HepG2 (cell line): Measurements from ENCODE around the gene SSNA1. TPM values are rescaled to one million over a fixed set of nuclear protein-coding genes. Genes with fewer than 3 reads are reported as not detected.

Experiments
- ATAC-seq: fragments of 200-7000 bp; cut with Tn5 transposase; 3 replicates; pipeline ENCODE4 v1.9.1; 2020; ENCODE audit warnings: mild to moderate bottlenecking, moderate library complexity
- BruUV-seq: library from RNA; stranded (reverse); fragments of 400-500 nt; replicated peaks from 2 replicates; lab custom pipeline; 2021; lab: Mats Ljungman, UMichigan
- CTCF ChIA-PET: fragments of 300-600 bp; formaldehyde crosslinking; extraction: SDS; loops from one replicate; lab custom pipeline; 2021; ENCODE audit warnings: low total read pairs, inconsistent platforms, low intra/inter-chr PET ratio; lab: Yijun Ruan, JAX
- POLR2A ChIA-PET: fragments of 350-600 bp; sonication (Branson Sonifier 250); formaldehyde crosslinking; loops from one replicate; lab custom pipeline; 2020; ENCODE audit warnings: antibody characterized with exemption, inconsistent platforms; lab: Yijun Ruan, JAX
- DNase-seq: peaks from one replicate; pipeline ENCODE4 v3.0.0-alpha.2; 2015; ENCODE audit warnings: low spot score
- FAIRE-seq: peaks from 3 replicates; lab custom pipeline; 2011; peaks lifted over from hg19 to GRCh38; lab: Jason Lieb, UNC
- H2AFZ ChIP-seq: one replicate; pipeline ENCODE4 v1.6.1; 2011; ENCODE audit warnings: low read length, inconsistent platforms
- H3K27ac ChIP-seq: fragments of 300-600 bp; 3 replicates; pipeline ENCODE4 v1.8.0; 2011; ENCODE audit warnings: mixed run types, mild to moderate bottlenecking, mixed read lengths, low read length, inconsistent platforms; ENCODE audit not compliant: insufficient read depth; ENCODE audit errors: extremely low read length
- H3K27me3 ChIP-seq, 2 experiments: fragments of 200-600 bp in 1 of 2; 2 replicates in 1 of 2; 3 replicates in 1 of 2; pipeline versions ENCODE4 v1.6.0 to v1.8.0; 2011; ENCODE audit warnings: low read length in 2 of 2, mild to moderate bottlenecking in 2 of 2, moderate library complexity in 2 of 2, inconsistent platforms in 1 of 2; ENCODE audit not compliant: insufficient read depth in 2 of 2, control insufficient read depth in 1 of 2
- H3K36me3 ChIP-seq, 2 experiments: fragments of 200-600 bp in 1 of 2; replicated peaks in 1 of 2; 2 replicates in 1 of 2; 3 replicates in 1 of 2; pipeline versions ENCODE4 v1.5.1 to v1.8.0; 2011; ENCODE audit warnings: low read length in 2 of 2, inconsistent platforms in 1 of 2; ENCODE audit not compliant: insufficient read depth in 2 of 2, control insufficient read depth in 1 of 2
- H3K4me1 ChIP-seq: 2 replicates; pipeline ENCODE4 v1.5.1; 2012; ENCODE audit warnings: low read length, inconsistent platforms; ENCODE audit not compliant: insufficient read depth
- H3K4me2 ChIP-seq: 2 replicates; pipeline ENCODE4 v1.6.0; 2011; ENCODE audit warnings: low read depth, low read length, inconsistent platforms
- H3K4me3 ChIP-seq, 3 experiments: fragments of 200-600 bp in 1 of 3; sonication (generic), shearing (Covaris generic) in 1 of 3; replicated peaks in 1 of 3; 2 replicates each; pipeline ENCODE4 v1.5.1; 2011 to 2016; ENCODE audit warnings: low read length in 3 of 3, inconsistent platforms in 2 of 3, low read depth in 2 of 3, mild to moderate bottlenecking in 2 of 3, control low read depth in 1 of 3, mixed read lengths in 1 of 3; ENCODE audit not compliant: insufficient read depth in 1 of 3
- H3K79me2 ChIP-seq: one replicate; pipeline ENCODE4 v1.6.1; 2011; ENCODE audit warnings: low read length, inconsistent platforms; ENCODE audit not compliant: insufficient read depth
- H3K9ac ChIP-seq: 2 replicates; pipeline ENCODE4 v1.6.0; 2011; ENCODE audit warnings: mild to moderate bottlenecking, low read depth, low read length, inconsistent platforms; ENCODE audit not compliant: insufficient read depth
- H3K9me3 ChIP-seq: 2 replicates; pipeline ENCODE4 v1.5.1; 2012; ENCODE audit warnings: mild to moderate bottlenecking, low read length
- H4K20me1 ChIP-seq: 2 replicates; pipeline ENCODE4 v1.6.0; 2011; ENCODE audit warnings: inconsistent platforms, mild to moderate bottlenecking, low read length, moderate library complexity; ENCODE audit not compliant: insufficient read depth
- DPF2 ChIP-seq: sonication (generic); formaldehyde crosslinking; IDR thresholded peaks from 2 replicates; pipeline ENCODE4 v1.4.0; 2020; ENCODE audit warnings: mild to moderate bottlenecking, low read depth, missing genetic modification reagents, borderline replicate concordance
- REL ChIP-seq: sonication (generic); formaldehyde crosslinking; conservative IDR thresholded peaks from 2 replicates; pipeline ENCODE4 v1.8.0; 2022; ENCODE audit warnings: mild to moderate bottlenecking, missing genetic modification reagents, moderate library complexity
- ZBTB7B ChIP-seq: sonication (generic); formaldehyde crosslinking; IDR thresholded peaks from 2 replicates; pipeline ENCODE4 v1.4.0; 2020; ENCODE audit warnings: missing genetic modification reagents
- ZMYM4 ChIP-seq: sonication (generic); formaldehyde crosslinking; IDR thresholded peaks from 2 replicates; pipeline ENCODE4 v1.8.1; 2023; ENCODE audit warnings: mild to moderate bottlenecking, missing genetic modification reagents
- ZNF263 ChIP-seq: sonication (generic); formaldehyde crosslinking; IDR thresholded peaks from 2 replicates; pipeline ENCODE4 v1.4.0; 2020; ENCODE audit warnings: missing genetic modification reagents
- ZNF672 ChIP-seq: sonication (generic); formaldehyde crosslinking; IDR thresholded peaks from 2 replicates; pipeline ENCODE4 v1.8.1; 2022; ENCODE audit warnings: missing genetic modification reagents
- WGBS: methylation state at CpG from one replicate; pipeline ENCODE4 v1.1.6; 2017; ENCODE audit warnings: low lambda C conversion rate; 5-methylcytosine and 5-hydroxymethylcytosine counted together
- in situ Hi-C: cut with HindIII; loops from 2 replicates; pipeline ENCODE4 v1.10.0; 2017; ENCODE audit warnings: low pct_unique_long_range_greater_than_20kb; ENCODE audit not compliant: extremely low pct_ligation_motif_present
- intact Hi-C: fragments of 100-400 bp; cut with micrococcal nuclease; formaldehyde crosslinking; loops from one replicate; pipeline ENCODE4 v1.10.0; 2022; ENCODE audit not compliant: unreplicated experiment
- polyA plus RNA-seq, 8 experiments: library from polyadenylated mRNA; depleted of rRNA in 3 of 8; stranded (reverse) in 7 of 8; unstranded in 1 of 8; fragments of >200 nt; fragmentation: Illumina TruSeq in 4 of 8; extraction: Trizol in 4 of 8; gene quantifications; 2 replicates each; pipeline versions ENCODE4 v1.2.1 to v1.2.3, GENCODE V29; 2011 to 2016; ENCODE audit warnings: low read depth in 4 of 8, missing spikeins in 1 of 8, mixed read lengths in 1 of 8; ENCODE audit not compliant: insufficient read depth in 1 of 8
- total RNA-seq, 5 experiments: library from RNA; depleted of rRNA; stranded (reverse); fragments of >200 nt; fragmentation: Illumina TruSeq; extraction: Trizol; gene quantifications; 2 replicates each; pipeline ENCODE4 v1.2.3, GENCODE V29; 2016; ENCODE audit warnings: low read depth in 1 of 5
- TF ChIP-seq, protein P1 (sequence below): sonication (generic); formaldehyde crosslinking; IDR thresholded peaks from 2 replicates; pipeline ENCODE4 v1.8.0; 2022; ENCODE audit warnings: mild to moderate bottlenecking, missing genetic modification reagents, moderate library complexity
- TF ChIP-seq, protein P2 (sequence below): sonication (generic); formaldehyde crosslinking; IDR thresholded peaks from 2 replicates; pipeline ENCODE4 v1.8.0; 2022; ENCODE audit warnings: missing genetic modification reagents, low read depth, mild to moderate bottlenecking, borderline replicate concordance

Gene SSNA1
- total and polyA plus RNA-seq, 2 of the 13 experiments (the other 11 are each of a cell fraction or from before 2014, with no cell fraction given), result 35.9 to 49.4 TPM

DNA sequence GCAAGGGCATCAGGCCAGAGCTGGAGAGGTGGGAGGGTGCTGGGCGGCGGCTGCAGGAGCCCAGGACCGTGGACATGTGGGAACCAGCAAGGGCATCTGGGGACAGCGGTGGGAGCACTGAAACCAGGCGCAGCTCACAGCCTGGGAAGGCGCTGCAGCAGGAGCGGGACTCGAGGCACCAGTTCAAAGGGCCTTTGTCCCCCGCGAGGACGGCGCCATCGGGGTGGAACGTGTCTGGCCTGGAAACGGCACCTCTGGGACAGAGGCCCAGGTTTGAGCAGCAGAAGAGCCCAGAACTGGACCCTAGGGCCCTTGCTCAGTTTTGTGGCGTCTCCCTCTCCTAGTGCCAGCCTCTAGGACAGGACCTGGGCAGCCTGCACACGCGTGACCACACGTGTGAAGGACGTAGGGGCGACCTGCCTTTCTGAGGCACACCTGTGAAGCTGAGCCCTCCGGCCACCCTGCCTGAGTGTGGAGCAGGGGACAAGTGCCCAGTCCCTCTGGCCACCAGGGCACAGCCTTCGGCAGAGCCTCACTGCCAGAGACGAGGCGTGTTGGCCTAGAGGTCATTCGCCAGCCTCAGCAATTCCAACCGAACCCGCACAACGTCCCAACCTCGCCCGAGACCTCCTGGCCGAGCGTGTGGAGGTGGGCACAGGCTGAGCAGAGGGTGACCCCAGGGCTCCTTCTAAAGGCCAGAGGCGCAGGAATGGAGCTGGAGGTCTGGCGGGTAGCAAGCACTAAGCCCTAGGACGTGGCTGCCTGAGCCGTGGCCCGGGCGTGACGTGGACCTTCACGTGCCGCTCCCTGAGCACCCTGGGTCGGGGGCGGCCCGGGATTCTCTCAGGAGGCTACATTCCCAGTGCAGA is 14.4 kb upstream of the SSNA1 start:
- no peak for DNase-seq
- ChIA-PET POLR2A (no interaction called here), CTCF (no interaction called here)
- Histone ChIP-seq H3K79me2 (no peaks in the 10 kb centered on the region), H2AFZ (no peak overlapping the region), H3K27me3 (peaks cover 0 to 32% of the 10 kb centered on the region in 2 experiments; a peak in 3 of 5 replicates), H3K4me1 (peaks cover 9% of the 10 kb centered on the region), H3K9me3 (no peaks in the 10 kb centered on the region), H3K4me2 (no peak overlapping the region), H3K4me3 (no peak overlapping the region), H4K20me1 (no peaks in the 10 kb centered on the region), H3K9ac (no peak overlapping the region), H3K27ac (no peak overlapping the region), H3K36me3 (0 out of 5 replicates have a peak, but pooled peaks cover 0 to 1% of the 10 kb centered on the region in 2 experiments)
- no peak for ATAC-seq
- intact Hi-C loops, result loop anchor here (10.0 kb wide), 1 partner anchor 59 kb away; the partner anchor contains the start of gene DPP7
- TF ChIP-seq REL (CRISPR knock-in tag) (no peak), ZNF263 (CRISPR knock-in tag) (0 out of 2 replicates have a peak, but pooled peaks have one; percentile 16)
- in situ Hi-C loops, result no loop called here
- FAIRE-seq, result no peak
- BruUV-seq, result no TSS peak
- 51% methylated on average over 4 of the region's 45 CpGs for WGBS

DNA sequence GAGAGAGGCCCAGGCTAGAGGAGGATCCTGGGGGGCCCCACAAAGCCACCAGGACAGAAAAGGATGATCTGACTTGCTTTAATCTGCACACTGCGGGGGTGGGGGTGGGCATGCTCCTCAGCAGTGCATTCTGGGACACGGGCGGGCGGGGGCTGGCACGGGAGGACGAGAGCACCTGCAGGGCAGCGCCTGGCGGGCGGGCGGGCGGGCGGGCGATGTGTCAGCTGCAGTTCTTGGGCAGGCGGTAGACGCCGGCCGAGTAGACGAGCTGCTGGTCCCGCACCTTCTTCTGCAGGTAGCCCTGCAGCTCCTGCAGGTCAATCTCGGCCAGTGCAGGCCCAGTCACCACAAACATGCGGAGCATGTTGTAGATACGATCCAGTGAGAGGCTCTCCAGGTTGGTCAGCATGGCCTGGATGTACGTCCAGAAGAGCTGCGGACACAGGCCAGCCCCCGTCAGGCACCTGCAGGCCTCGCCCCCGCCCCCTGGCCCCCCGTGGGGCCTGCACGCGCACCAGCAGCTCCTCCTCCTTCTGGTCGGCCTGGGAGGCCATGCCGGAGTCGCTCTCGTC is 13.7 kb upstream of the SSNA1 start:
- POLR2A ChIA-PET, result no interaction called here
- Histone ChIP-seq H3K4me1 (peaks cover 7% of the 10 kb centered on the region; the same call in 1 of the 2 replicates), H3K9me3 (no peaks in the 10 kb centered on the region), H3K27me3 (peaks cover 0 to 25% of the 10 kb centered on the region in 2 experiments; a peak in 3 of 5 replicates), H3K4me3 (no peak overlapping the region), H3K36me3 (peaks cover under 1 to 1% of the 10 kb centered on the region in 2 experiments; a peak in 1 of 5 replicates), H2AFZ (no peak overlapping the region), H3K9ac (no peak overlapping the region), H3K4me2 (no peak overlapping the region), H4K20me1 (no peaks in the 10 kb centered on the region), H3K79me2 (no peaks in the 10 kb centered on the region), H3K27ac (no peak overlapping the region)
- ATAC-seq (no peak), FAIRE-seq (no peak), DNase-seq (no peak)
- no TSS peak for BruUV-seq
- in situ Hi-C loops, result no loop called here
- WGBS, result 96% methylated on average over 22 of the region's 34 CpGs
- TF ChIP-seq DPF2 (no peak), ZBTB7B (CRISPR knock-in tag) (no peak), ZMYM4 (no peak), ZNF672 (no peak)
- TF ChIP-seq, protein P1, sequence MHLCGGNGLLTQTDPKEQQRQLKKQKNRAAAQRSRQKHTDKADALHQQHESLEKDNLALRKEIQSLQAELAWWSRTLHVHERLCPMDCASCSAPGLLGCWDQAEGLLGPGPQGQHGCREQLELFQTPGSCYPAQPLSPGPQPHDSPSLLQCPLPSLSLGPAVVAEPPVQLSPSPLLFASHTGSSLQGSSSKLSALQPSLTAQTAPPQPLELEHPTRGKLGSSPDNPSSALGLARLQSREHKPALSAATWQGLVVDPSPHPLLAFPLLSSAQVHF (CRISPR knock-in tag), result no peak
- TF ChIP-seq, protein P2, sequence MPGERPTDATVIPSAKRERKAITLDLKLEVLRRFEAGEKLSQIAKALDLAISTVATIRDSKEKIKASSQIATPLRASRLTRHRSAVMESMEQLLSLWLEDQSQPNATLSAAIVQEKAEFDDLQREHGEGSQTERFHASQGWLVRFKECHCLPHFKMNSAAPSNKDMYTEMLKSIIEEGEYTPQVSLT (CRISPR knock-in tag), result no peak
- intact Hi-C loops, result loop anchor here (10.0 kb wide), 1 partner anchor 60 kb away; the partner anchor contains the start of gene DPP7
- CTCF ChIA-PET, result no interaction called here
